Activated naive CD4-positive, alpha-beta T cell treated with anti-CD3 and anti-CD28 coated beads, Interleukin-2, amount 50 U/mL, for 72 hours (primary cell): ENCODE measurements around the gene NDRG4. TPM values are rescaled to one million over a fixed set of nuclear protein-coding genes. Genes with fewer than 3 reads are reported as not detected.
A peak's percentile ranks its signal among the peaks of the same experiment; 100 is the strongest.

Source experiments
- ATAC-seq, 2 donors: fragments of 150-1000 bp; cut with Tn5 transposase; 2 replicates each; pipeline ENCODE4 v1.10.0; 2021; ENCODE audit warnings: mild to moderate bottlenecking in 2 of 2, moderate library complexity in 2 of 2
- DNase-seq, 2 donors: peaks; one replicate each; pipeline ENCODE4 v3.0.0; 2021 to 2022; ENCODE audit warnings: low spot score in 2 of 2
- H3K27ac Mint-ChIP-seq, 2 donors: one replicate each; pipeline ENCODE4 v1.8.0; 2022; ENCODE audit warnings: mild to moderate bottlenecking in 2 of 2, mixed read lengths in 2 of 2
- H3K36me3 Mint-ChIP-seq, 2 donors: one replicate each; pipeline ENCODE4 v1.8.0; 2022; ENCODE audit warnings: mixed read lengths in 2 of 2
- H3K9me3 Mint-ChIP-seq, 2 donors: one replicate each; pipeline ENCODE4 v1.8.0; 2022; ENCODE audit warnings: mixed read lengths in 2 of 2
- total RNA-seq, 2 donors: library from RNA; stranded (reverse); gene quantifications; one replicate each; pipeline ENCODE4 v1.2.3, GENCODE V29; 2022

The NDRG4 gene, protein sequence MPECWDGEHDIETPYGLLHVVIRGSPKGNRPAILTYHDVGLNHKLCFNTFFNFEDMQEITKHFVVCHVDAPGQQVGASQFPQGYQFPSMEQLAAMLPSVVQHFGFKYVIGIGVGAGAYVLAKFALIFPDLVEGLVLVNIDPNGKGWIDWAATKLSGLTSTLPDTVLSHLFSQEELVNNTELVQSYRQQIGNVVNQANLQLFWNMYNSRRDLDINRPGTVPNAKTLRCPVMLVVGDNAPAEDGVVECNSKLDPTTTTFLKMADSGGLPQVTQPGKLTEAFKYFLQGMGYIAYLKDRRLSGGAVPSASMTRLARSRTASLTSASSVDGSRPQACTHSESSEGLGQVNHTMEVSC
- total RNA-seq, result 10 to 100 TPM in 1 of 2 donors, 1 to 10 TPM in 1; 4.7 to 15.6 TPM

GRCh38 chr16:58499615-58500351 is at the start of gene NDRG4:
Gene NDRG4 (plus strand): TSS chr16:58500143. CDS start chr16:58500249, 106 bp downstream.
- DNase-seq (peak; percentile 56 to 64), ATAC-seq (peak; percentile 25 to 73)
- Mint-ChIP-seq H3K27ac (peak within 1 kb of the TSS in 1 of 2 donors; percentile 80), H3K9me3 (no peaks in the 10 kb centered on the region), H3K36me3 (no peaks in the 10 kb centered on the region)

DNA sequence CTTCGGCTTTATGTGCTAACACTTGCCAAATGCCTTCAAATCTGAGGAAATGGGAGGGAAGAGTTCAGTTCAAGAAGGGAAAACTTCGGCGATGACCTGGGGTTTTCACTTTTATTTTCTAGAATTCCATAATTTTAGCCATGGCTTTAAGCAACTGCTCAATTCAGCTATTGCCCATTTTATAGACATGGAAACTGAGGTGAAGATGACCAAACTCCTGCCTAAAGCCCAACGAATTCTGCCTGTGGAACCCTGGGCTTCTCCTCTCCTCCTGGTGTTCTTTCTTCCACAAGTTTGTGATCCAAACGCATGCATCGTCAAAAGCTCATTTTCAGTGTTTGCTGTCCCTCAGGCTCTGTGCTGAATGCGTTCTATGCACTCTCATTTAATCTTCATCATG is 49.4 kb upstream of the NDRG4 start:
- no peaks in the 10 kb centered on the region for H3K36me3 Mint-ChIP-seq
- no peak for ATAC-seq
- DNase-seq, result no peak
- no peaks in the 10 kb centered on the region for H3K9me3 Mint-ChIP-seq
- H3K27ac Mint-ChIP-seq, result no peak overlapping the region

- no peaks in the 10 kb centered on the region for H3K36me3 Mint-ChIP-seq
- ATAC-seq (no peak), DNase-seq (no peak)
- H3K27ac Mint-ChIP-seq, result no peak overlapping the region
- H3K9me3 Mint-ChIP-seq, result no peaks in the 10 kb centered on the region
Measured at GRCh38 chr16:58451265-58451689, 48.7 kb upstream of the NDRG4 start.

- Mint-ChIP-seq H3K9me3 (no peaks in the 10 kb centered on the region), H3K27ac (peak overlapping the region in 1 of 2 donors; percentile 69), H3K36me3 (no peaks in the 10 kb centered on the region)
- DNase-seq, result no peak
- no peak for ATAC-seq
Measured at GRCh38 chr16:58451945-58452401, 48.0 kb upstream of the NDRG4 start.

DNA sequence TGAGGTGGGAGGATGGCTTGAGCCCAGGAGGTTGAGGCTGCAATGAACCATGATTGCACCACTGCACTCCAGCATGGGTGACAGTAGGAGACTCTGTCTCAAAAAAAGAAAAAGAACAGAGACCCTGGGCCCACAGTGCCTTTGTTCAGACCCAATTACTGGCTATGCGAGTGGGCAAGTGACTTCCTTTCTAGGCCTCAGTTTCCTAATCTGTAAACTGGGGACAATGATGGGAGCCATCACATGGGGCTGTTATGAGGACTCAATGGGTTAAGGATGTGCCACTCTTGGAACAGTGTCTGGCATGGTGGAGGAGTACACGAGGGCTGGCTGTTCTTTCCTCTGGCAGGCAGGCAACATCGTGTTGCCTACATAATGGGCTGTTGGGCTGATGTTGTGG is 47.3 kb upstream of the NDRG4 start:
- ATAC-seq, result no peak
- Mint-ChIP-seq H3K9me3 (no peaks in the 10 kb centered on the region), H3K27ac (no peak overlapping the region), H3K36me3 (no peaks in the 10 kb centered on the region)
- DNase-seq, result no peak

DNA sequence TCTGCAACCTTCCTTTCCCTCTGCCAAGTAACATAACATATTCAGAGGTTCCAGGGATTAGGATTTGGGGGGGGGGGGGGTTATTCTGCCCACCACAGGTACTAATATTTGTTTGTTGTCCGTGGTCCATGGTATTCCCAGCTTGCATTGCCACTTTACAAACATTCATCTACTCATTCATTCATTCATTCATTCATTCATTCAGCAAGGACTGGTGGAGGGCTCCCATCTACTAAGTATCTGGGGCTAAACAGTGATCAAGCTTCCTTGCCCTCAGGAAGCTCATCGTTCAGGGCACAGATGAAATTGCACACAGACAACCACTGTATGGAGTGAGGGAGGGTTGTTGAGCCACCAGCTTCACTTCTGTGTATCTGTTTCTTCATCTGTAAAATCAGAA is 45.8 kb upstream of the NDRG4 start:
- no peak for ATAC-seq
- H3K36me3 Mint-ChIP-seq, result no peaks in the 10 kb centered on the region
- no peaks in the 10 kb centered on the region for H3K9me3 Mint-ChIP-seq
- no peak overlapping the region for H3K27ac Mint-ChIP-seq
- no peak for DNase-seq

DNA sequence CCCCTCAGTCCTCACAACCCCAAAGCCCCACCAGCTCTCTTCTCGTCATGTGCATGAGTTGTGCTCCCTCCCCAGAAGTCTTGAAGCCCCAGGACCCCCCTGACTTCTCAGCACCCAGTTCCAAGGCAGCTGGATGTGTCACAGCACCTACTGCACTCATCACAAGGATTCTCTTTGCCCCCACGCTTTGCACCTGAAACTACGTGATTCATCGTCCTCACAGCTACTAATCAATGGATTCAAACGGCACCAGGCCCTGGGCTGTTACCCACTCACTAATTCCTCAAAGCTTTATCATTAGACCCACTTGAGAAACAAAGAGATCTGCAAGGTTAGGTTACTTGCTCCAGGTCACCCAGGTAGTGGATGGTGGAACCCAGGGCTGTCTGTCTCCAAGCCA is 45.1 kb upstream of the NDRG4 start:
- Mint-ChIP-seq H3K27ac (peak overlapping the region in 1 of 2 donors; percentile 13), H3K36me3 (no peaks in the 10 kb centered on the region), H3K9me3 (no peaks in the 10 kb centered on the region)
- ATAC-seq (no peak), DNase-seq (no peak)

DNA sequence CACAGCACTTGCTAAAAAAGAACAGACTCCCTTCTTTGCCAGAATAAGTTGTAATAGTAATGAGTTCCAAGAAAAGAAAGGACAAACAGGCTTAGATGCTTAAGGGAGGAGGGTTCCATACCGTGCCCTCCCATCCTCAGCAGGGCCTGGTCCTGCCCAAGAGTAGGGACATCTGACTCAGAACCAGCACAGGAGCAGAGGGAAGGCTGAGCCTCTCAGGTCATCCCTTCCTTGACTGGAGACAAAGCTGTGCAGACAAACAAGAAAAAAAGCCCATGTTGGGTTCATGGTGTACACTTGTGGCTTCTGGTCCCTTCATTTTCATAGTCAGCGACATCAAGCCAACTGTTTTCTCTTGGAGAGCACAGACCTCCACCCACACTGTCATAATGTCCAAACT is 44.2 kb upstream of the NDRG4 start:
- Mint-ChIP-seq H3K27ac (no peak overlapping the region), H3K36me3 (no peaks in the 10 kb centered on the region), H3K9me3 (no peaks in the 10 kb centered on the region)
- DNase-seq (no peak), ATAC-seq (no peak)

GRCh38 chr16:58456193-58456592 is 43.8 kb upstream of the NDRG4 start:
- no peak for ATAC-seq
- H3K36me3 Mint-ChIP-seq, result no peaks in the 10 kb centered on the region
- no peak overlapping the region for H3K27ac Mint-ChIP-seq
- DNase-seq, result no peak
- no peaks in the 10 kb centered on the region for H3K9me3 Mint-ChIP-seq

GRCh38 chr16:58458606-58459343 is 41.2 kb upstream of the NDRG4 start:
- H3K27ac Mint-ChIP-seq, result peak overlapping the region; percentile 30 to 70
- no peaks in the 10 kb centered on the region for H3K9me3 Mint-ChIP-seq
- no peak for DNase-seq

DNA sequence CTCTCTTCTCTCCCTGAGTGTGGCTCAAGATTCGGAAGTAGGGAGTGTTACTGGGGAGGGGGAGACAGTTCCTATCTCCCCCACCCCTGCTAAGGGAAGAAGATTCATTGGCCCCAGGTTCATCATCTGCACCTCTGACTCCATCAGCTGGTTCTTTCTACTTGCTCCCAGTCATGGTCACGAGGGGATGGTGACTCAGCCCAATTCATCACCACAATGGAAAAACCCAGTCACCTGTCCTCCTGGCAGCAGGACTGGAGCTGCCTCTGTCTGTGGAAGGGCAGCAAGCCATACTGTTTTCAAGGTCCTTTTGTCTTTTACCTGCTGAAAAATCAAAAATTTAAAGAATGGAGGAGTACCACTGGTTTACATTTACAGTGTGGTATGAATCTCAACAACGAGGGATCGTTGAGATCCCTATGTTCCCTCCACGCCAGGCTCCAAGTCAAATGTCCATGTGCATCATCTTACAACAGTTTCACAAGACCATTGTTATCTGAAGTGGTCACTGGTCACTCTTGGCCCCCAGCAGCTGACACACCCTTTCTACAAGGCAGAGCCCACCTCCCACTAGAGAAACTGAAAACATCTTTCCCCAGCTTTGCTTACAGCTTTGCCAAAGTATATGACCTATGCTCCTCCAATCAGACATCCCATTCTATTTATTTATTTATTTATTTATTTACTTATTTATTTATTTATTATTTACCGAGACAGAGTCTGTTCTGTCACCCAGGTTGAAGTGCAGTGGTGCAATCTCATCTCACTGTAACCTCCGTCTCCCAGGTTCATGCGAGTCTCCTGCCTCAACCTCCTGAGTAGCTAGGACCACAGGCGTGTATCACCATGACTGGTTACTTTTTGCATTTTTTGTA is 40.4 kb upstream of the NDRG4 start:
- H3K36me3 Mint-ChIP-seq, result no peaks in the 10 kb centered on the region
- ATAC-seq, result peak; percentile 91 to 97
- no peaks in the 10 kb centered on the region for H3K9me3 Mint-ChIP-seq
- peak overlapping the region; percentile 30 to 70 for H3K27ac Mint-ChIP-seq
- DNase-seq, result peak; percentile 65 to 72

More at GRCh38 chr16:58458606-58459343, 41.2 kb upstream of the NDRG4 start:
- H3K36me3 Mint-ChIP-seq, result no peaks in the 10 kb centered on the region
- ATAC-seq, result peak; percentile 33 to 53

- Mint-ChIP-seq H3K36me3 (peaks cover 0 to 6% of the 10 kb centered on the region in 2 donors), H3K27ac (no peak overlapping the region), H3K9me3 (no peaks in the 10 kb centered on the region)
- ATAC-seq (no peak), DNase-seq (no peak)
Measured at GRCh38 chr16:58460219-58460610, 39.7 kb upstream of the NDRG4 start.

GRCh38 chr16:58461056-58461455 is 38.9 kb upstream of the NDRG4 start:
- H3K27ac Mint-ChIP-seq, result no peak overlapping the region
- peaks cover 0 to 7% of the 10 kb centered on the region in 2 donors for H3K36me3 Mint-ChIP-seq
- no peak for DNase-seq
- H3K9me3 Mint-ChIP-seq, result no peaks in the 10 kb centered on the region
- ATAC-seq, result no peak

DNA sequence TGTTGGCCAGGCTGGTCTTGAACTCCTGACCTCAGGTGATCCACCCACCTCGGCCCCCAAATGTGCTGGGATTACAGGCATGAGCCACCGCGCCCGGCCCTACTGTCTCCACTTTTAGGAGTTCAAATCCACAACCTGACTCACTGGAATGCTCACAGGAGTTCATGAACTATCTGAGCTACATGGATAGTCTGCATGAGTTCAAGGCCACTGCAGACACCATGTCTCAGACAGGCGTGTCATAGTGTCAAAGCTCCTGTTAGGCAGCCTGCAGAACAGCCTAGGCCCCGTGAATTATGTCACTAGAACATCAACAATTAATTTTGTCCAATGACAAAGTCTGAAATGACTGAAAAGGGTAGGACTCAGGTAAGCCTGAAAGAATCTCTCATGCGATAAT is 38.3 kb upstream of the NDRG4 start:
- Mint-ChIP-seq H3K27ac (no peak overlapping the region), H3K36me3 (peaks cover 0 to 7% of the 10 kb centered on the region in 2 donors)
- ATAC-seq, result no peak

GRCh38 chr16:58462089-58462488 is 37.9 kb upstream of the NDRG4 start:
- no peaks in the 10 kb centered on the region for H3K9me3 Mint-ChIP-seq
- no peak overlapping the region for H3K27ac Mint-ChIP-seq
- no peak for ATAC-seq
- no peak for DNase-seq
- peaks cover 0 to 7% of the 10 kb centered on the region in 2 donors for H3K36me3 Mint-ChIP-seq

More for the DNA sequence above, 38.3 kb upstream of the NDRG4 start:
- no peak for DNase-seq
- H3K9me3 Mint-ChIP-seq, result no peaks in the 10 kb centered on the region

- Mint-ChIP-seq H3K9me3 (no peaks in the 10 kb centered on the region), H3K27ac (no peak overlapping the region), H3K36me3 (peaks cover 0 to 7% of the 10 kb centered on the region in 2 donors)
- DNase-seq, result no peak
- no peak for ATAC-seq
Measured at GRCh38 chr16:58462499-58462996, 37.4 kb upstream of the NDRG4 start.
